Hepatocyte (in vitro differentiated cells): ENCODE results near the gene ARMC10.

Experiments used
- CTCF ChIP-seq: fragments of 200-600 bp; sonication (generic); IDR thresholded peaks from 2 replicates; pipeline ENCODE4 v1.5.1; 2016; ENCODE audit warnings: antibody characterized with exemption, mild to moderate bottlenecking; ENCODE audit not compliant: poor library complexity
- EZH2phosphoT487 ChIP-seq: fragments of 200-600 bp; sonication (generic); IDR thresholded peaks from one replicate; pipeline ENCODE4 v1.6.1; 2018; ENCODE audit warnings: antibody characterized with exemption, mild to moderate bottlenecking, low read depth, moderate library complexity; ENCODE audit not compliant: unreplicated experiment, severe bottlenecking

- TF ChIP-seq EZH2phosphoT487 (no peak), CTCF (no peak)
Measured at GRCh38 chr7:103124429-103124979, 49.6 kb downstream of the ARMC10 start.
